WTC11 (cell line): Measurements from ENCODE around the gene PRR14L. TPM values are rescaled to one million over a fixed set of nuclear protein-coding genes. Genes with fewer than 3 reads are reported as not detected.

Source experiments
- ATAC-seq: fragments of 200-7000 bp; cut with Tn5 transposase; 2 replicates; pipeline ENCODE4 v1.10.0; 2021; ENCODE audit warnings: mild to moderate bottlenecking, moderate library complexity
- CTCF ChIA-PET: fragments of 300-600 bp; sonication (Branson Sonifier 250); formaldehyde crosslinking; loops from one replicate; lab custom pipeline; 2021; ENCODE audit warnings: antibody characterized with exemption; lab: Charles Lee
- POLR2A ChIA-PET: fragments of 350-600 bp; sonication (Branson Sonifier 250); formaldehyde crosslinking; loops from one replicate; lab custom pipeline; 2021; ENCODE audit warnings: antibody characterized with exemption; lab: Charles Lee
- DNase-seq: peaks from one replicate; pipeline ENCODE4 v3.0.0; 2021; ENCODE audit warnings: low spot score
- H3K27ac Mint-ChIP-seq: 2 replicates; pipeline ENCODE4 v1.8.0; 2021; ENCODE audit warnings: mixed read lengths
- H3K27me3 Mint-ChIP-seq: 2 replicates; pipeline ENCODE4 v1.8.0; 2021; ENCODE audit warnings: low read depth, mild to moderate bottlenecking, moderate library complexity, mixed read lengths
- H3K36me3 Mint-ChIP-seq: 2 replicates; pipeline ENCODE4 v1.8.0; 2021; ENCODE audit warnings: mixed read lengths
- H3K4me1 Mint-ChIP-seq: 2 replicates; pipeline ENCODE4 v1.8.0; 2022; ENCODE audit warnings: mixed read lengths
- H3K4me3 Mint-ChIP-seq: 2 replicates; pipeline ENCODE4 v1.8.0; 2021; ENCODE audit warnings: mild to moderate bottlenecking, moderate library complexity, mixed read lengths
- H3K9me3 Mint-ChIP-seq: 2 replicates; pipeline ENCODE4 v1.8.0; 2021; ENCODE audit warnings: mixed read lengths
- E2F5 ChIP-seq: sonication (generic); formaldehyde crosslinking; IDR thresholded peaks from 2 replicates; pipeline ENCODE4 v1.8.1; 2022; ENCODE audit warnings: mild to moderate bottlenecking, moderate library complexity, missing genetic modification reagents
- ESRRA ChIP-seq: sonication (generic); formaldehyde crosslinking; IDR thresholded peaks from 2 replicates; pipeline ENCODE4 v1.8.1; 2022; ENCODE audit warnings: mild to moderate bottlenecking, missing genetic modification reagents, borderline replicate concordance
- FOXK1 ChIP-seq: sonication (generic); formaldehyde crosslinking; IDR thresholded peaks from 2 replicates; pipeline ENCODE4 v1.8.0; 2022; ENCODE audit warnings: mild to moderate bottlenecking, moderate library complexity, missing genetic modification reagents
- GABPB1 ChIP-seq: sonication (generic); formaldehyde crosslinking; IDR thresholded peaks from 2 replicates; pipeline ENCODE4 v1.8.1; 2023; ENCODE audit warnings: mild to moderate bottlenecking, missing genetic modification reagents
- GRHL2 ChIP-seq: fragments of 250-450 bp; sonication (Bioruptor Pico); IDR thresholded peaks from 2 replicates; pipeline ENCODE4 v1.8.0; 2022; ENCODE audit warnings: mild to moderate bottlenecking, moderate library complexity; ENCODE audit not compliant: insufficient replicate concordance, severe bottlenecking
- HMGA2 ChIP-seq: fragments of 250-450 bp; sonication (Bioruptor Pico); IDR thresholded peaks from 2 replicates; pipeline ENCODE4 v1.4.0; 2021; ENCODE audit warnings: mild to moderate bottlenecking, moderate library complexity
- KAT7 ChIP-seq: sonication (generic); formaldehyde crosslinking; IDR thresholded peaks from 2 replicates; pipeline ENCODE4 v1.8.1; 2023; ENCODE audit warnings: missing genetic modification reagents, mild to moderate bottlenecking, borderline replicate concordance
- PRRX2 ChIP-seq: fragments of 250-450 bp; sonication (Bioruptor Pico); IDR thresholded peaks from 2 replicates; pipeline ENCODE4 v1.8.0; 2021; ENCODE audit warnings: mild to moderate bottlenecking
- SP1 ChIP-seq: sonication (generic); formaldehyde crosslinking; conservative IDR thresholded peaks from 2 replicates; pipeline ENCODE4 v1.8.1; 2022; ENCODE audit warnings: missing genetic modification reagents
- TCF7 ChIP-seq: sonication (generic); formaldehyde crosslinking; IDR thresholded peaks from 2 replicates; pipeline ENCODE4 v1.8.0; 2022; ENCODE audit warnings: mild to moderate bottlenecking, low read depth, missing genetic modification reagents, moderate library complexity
- TEAD1 ChIP-seq: sonication (generic); formaldehyde crosslinking; IDR thresholded peaks from 2 replicates; pipeline ENCODE4 v1.8.0; 2022; ENCODE audit warnings: mild to moderate bottlenecking, missing genetic modification reagents
- TP53 ChIP-seq: sonication (generic); formaldehyde crosslinking; IDR thresholded peaks from 2 replicates; pipeline ENCODE4 v1.8.1; 2023; ENCODE audit warnings: mild to moderate bottlenecking, missing genetic modification reagents
- ZNF121 ChIP-seq: sonication (generic); formaldehyde crosslinking; IDR thresholded peaks from 2 replicates; pipeline ENCODE4 v1.8.0; 2023; ENCODE audit warnings: missing genetic modification reagents
- ZNF138 ChIP-seq: sonication (generic); formaldehyde crosslinking; conservative IDR thresholded peaks from 2 replicates; pipeline ENCODE4 v1.8.1; 2022; ENCODE audit warnings: mild to moderate bottlenecking, moderate library complexity, missing genetic modification reagents
- ZNF317 ChIP-seq: sonication (generic); formaldehyde crosslinking; IDR thresholded peaks from 2 replicates; pipeline ENCODE4 v1.8.1; 2023; ENCODE audit warnings: low read depth, mild to moderate bottlenecking, moderate library complexity, missing genetic modification reagents, borderline replicate concordance
- ZNF396 ChIP-seq: fragments of 250-450 bp; sonication (Bioruptor Pico); IDR thresholded peaks from 2 replicates; pipeline ENCODE4 v1.8.0; 2021; ENCODE audit warnings: mild to moderate bottlenecking, moderate library complexity, borderline replicate concordance
- total RNA-seq: library from RNA; stranded (reverse); gene quantifications from 3 replicates; pipeline ENCODE4 v1.2.3, GENCODE V29; 2021
- TF ChIP-seq, protein P1 (sequence below): fragments of 250-450 bp; sonication (Bioruptor Pico); IDR thresholded peaks from 2 replicates; pipeline ENCODE4 v1.9.0; 2021; ENCODE audit warnings: mild to moderate bottlenecking, borderline replicate concordance
- TF ChIP-seq, protein P2 (sequence below): fragments of 250-450 bp; sonication (Bioruptor Pico); IDR thresholded peaks from 2 replicates; pipeline ENCODE4 v1.9.0; 2021; ENCODE audit warnings: mild to moderate bottlenecking
- TF ChIP-seq, protein P3 (sequence below): sonication (generic); formaldehyde crosslinking; IDR thresholded peaks from 2 replicates; pipeline ENCODE4 v1.8.0; 2022; ENCODE audit warnings: mild to moderate bottlenecking, missing genetic modification reagents
- TF ChIP-seq, protein P4 (sequence below): sonication (generic); formaldehyde crosslinking; IDR thresholded peaks from 2 replicates; pipeline ENCODE4 v1.8.0; 2023; ENCODE audit warnings: mild to moderate bottlenecking, missing genetic modification reagents

Gene PRR14L
- total RNA-seq, 1 experiment from 2014 or later, result 90.1 TPM

DNA sequence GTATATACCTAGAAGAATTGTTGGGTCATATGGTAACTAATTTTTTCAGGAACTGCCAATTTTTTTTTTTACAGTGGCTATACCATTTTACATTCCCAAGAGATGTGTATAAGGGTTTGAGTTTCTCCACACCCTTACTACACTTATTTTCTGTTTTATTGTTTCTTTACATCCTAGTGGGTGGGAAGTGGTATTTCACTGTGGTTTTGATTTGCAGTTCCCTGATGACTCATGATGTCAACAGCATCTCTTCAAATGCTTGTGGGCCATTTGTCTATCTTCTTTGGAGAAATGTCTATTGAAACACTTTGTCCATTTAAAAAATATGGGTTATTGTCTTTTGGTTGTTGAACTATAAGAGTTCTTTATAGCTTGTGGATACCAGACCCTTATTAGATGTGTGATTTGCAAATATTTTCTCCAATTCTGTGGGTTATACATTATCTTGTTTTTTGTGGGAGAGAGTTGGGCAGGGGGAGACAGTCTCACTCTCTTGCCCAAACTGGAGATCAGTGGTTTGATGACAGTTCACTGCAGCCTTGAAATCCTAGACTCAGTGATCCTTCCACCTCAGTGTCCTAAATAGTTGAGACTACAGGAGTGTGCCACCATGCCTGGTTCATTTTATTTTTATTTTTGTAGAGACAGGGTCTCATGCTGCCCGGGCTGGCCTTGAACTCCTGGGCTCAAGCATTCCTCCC lies 57.6 kb downstream of the PRR14L start:
- H3K4me1 Mint-ChIP-seq, result no peaks in the 10 kb centered on the region
- peaks cover 66% of the 10 kb centered on the region for H3K36me3 Mint-ChIP-seq
- H3K9me3 Mint-ChIP-seq, result no peaks in the 10 kb centered on the region
- H3K4me3 Mint-ChIP-seq, result no peak overlapping the region
- DNase-seq, result no peak
- H3K27ac Mint-ChIP-seq, result no peak overlapping the region
- ChIA-PET POLR2A (no interaction called here), CTCF (no interaction called here)
- no peaks in the 10 kb centered on the region for H3K27me3 Mint-ChIP-seq
- no peak for ATAC-seq
- TF ChIP-seq GABPB1 (CRISPR knock-in tag) (no peak), ZNF121 (CRISPR knock-in tag) (no peak), E2F5 (CRISPR knock-in tag) (no peak), TEAD1 (CRISPR knock-in tag) (no peak), PRRX2 (CRISPR knock-in tag) (no peak), ZNF317 (CRISPR knock-in tag) (no peak), ESRRA (no peak), ZNF138 (CRISPR knock-in tag) (no peak), HMGA2 (CRISPR knock-in tag) (no peak), KAT7 (CRISPR knock-in tag) (no peak), TP53 (CRISPR knock-in tag) (no peak), ZNF396 (CRISPR knock-in tag) (no peak), FOXK1 (no peak), SP1 (CRISPR knock-in tag) (no peak)
- TF ChIP-seq, protein P1, sequence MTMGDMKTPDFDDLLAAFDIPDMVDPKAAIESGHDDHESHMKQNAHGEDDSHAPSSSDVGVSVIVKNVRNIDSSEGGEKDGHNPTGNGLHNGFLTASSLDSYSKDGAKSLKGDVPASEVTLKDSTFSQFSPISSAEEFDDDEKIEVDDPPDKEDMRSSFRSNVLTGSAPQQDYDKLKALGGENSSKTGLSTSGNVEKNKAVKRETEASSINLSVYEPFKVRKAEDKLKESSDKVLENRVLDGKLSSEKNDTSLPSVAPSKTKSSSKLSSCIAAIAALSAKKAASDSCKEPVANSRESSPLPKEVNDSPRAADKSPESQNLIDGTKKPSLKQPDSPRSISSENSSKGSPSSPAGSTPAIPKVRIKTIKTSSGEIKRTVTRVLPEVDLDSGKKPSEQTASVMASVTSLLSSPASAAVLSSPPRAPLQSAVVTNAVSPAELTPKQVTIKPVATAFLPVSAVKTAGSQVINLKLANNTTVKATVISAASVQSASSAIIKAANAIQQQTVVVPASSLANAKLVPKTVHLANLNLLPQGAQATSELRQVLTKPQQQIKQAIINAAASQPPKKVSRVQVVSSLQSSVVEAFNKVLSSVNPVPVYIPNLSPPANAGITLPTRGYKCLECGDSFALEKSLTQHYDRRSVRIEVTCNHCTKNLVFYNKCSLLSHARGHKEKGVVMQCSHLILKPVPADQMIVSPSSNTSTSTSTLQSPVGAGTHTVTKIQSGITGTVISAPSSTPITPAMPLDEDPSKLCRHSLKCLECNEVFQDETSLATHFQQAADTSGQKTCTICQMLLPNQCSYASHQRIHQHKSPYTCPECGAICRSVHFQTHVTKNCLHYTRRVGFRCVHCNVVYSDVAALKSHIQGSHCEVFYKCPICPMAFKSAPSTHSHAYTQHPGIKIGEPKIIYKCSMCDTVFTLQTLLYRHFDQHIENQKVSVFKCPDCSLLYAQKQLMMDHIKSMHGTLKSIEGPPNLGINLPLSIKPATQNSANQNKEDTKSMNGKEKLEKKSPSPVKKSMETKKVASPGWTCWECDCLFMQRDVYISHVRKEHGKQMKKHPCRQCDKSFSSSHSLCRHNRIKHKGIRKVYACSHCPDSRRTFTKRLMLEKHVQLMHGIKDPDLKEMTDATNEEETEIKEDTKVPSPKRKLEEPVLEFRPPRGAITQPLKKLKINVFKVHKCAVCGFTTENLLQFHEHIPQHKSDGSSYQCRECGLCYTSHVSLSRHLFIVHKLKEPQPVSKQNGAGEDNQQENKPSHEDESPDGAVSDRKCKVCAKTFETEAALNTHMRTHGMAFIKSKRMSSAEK (CRISPR knock-in tag), result no peak
- TF ChIP-seq, protein P2, sequence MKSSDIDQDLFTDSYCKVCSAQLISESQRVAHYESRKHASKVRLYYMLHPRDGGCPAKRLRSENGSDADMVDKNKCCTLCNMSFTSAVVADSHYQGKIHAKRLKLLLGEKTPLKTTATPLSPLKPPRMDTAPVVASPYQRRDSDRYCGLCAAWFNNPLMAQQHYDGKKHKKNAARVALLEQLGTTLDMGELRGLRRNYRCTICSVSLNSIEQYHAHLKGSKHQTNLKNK (CRISPR knock-in tag), result no peak
- TF ChIP-seq, protein P3, sequence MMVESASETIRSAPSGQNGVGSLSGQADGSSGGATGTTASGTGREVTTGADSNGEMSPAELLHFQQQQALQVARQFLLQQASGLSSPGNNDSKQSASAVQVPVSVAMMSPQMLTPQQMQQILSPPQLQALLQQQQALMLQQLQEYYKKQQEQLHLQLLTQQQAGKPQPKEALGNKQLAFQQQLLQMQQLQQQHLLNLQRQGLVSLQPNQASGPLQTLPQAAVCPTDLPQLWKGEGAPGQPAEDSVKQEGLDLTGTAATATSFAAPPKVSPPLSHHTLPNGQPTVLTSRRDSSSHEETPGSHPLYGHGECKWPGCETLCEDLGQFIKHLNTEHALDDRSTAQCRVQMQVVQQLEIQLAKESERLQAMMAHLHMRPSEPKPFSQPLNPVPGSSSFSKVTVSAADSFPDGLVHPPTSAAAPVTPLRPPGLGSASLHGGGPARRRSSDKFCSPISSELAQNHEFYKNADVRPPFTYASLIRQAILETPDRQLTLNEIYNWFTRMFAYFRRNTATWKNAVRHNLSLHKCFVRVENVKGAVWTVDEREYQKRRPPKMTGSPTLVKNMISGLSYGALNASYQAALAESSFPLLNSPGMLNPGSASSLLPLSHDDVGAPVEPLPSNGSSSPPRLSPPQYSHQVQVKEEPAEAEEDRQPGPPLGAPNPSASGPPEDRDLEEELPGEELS (CRISPR knock-in tag), result no peak

GRCh38 chr22:31691408-31691807 lies 58.5 kb downstream of the PRR14L start:
- Mint-ChIP-seq H3K27me3 (no peaks in the 10 kb centered on the region), H3K4me1 (no peaks in the 10 kb centered on the region), H3K36me3 (peaks cover 65% of the 10 kb centered on the region), H3K27ac (no peak overlapping the region), H3K4me3 (no peak overlapping the region), H3K9me3 (no peaks in the 10 kb centered on the region)
- POLR2A ChIA-PET, result no interaction called here
- CTCF ChIA-PET, result interaction anchor here (1.6 kb wide), 1 partner anchor 279 kb away, joined by 5 read pairs; no protein-coding TSS in a partner anchor
- no peak for ATAC-seq
- DNase-seq, result no peak
- TF ChIP-seq, protein P4, sequence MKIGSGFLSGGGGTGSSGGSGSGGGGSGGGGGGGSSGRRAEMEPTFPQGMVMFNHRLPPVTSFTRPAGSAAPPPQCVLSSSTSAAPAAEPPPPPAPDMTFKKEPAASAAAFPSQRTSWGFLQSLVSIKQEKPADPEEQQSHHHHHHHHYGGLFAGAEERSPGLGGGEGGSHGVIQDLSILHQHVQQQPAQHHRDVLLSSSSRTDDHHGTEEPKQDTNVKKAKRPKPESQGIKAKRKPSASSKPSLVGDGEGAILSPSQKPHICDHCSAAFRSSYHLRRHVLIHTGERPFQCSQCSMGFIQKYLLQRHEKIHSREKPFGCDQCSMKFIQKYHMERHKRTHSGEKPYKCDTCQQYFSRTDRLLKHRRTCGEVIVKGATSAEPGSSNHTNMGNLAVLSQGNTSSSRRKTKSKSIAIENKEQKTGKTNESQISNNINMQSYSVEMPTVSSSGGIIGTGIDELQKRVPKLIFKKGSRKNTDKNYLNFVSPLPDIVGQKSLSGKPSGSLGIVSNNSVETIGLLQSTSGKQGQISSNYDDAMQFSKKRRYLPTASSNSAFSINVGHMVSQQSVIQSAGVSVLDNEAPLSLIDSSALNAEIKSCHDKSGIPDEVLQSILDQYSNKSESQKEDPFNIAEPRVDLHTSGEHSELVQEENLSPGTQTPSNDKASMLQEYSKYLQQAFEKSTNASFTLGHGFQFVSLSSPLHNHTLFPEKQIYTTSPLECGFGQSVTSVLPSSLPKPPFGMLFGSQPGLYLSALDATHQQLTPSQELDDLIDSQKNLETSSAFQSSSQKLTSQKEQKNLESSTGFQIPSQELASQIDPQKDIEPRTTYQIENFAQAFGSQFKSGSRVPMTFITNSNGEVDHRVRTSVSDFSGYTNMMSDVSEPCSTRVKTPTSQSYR (CRISPR knock-in tag), result no peak
- no peak for TF ChIP-seq ZNF396 (CRISPR knock-in tag)
- TF ChIP-seq GRHL2 (CRISPR knock-in tag), result no peak
- no peak for TF ChIP-seq TP53 (CRISPR knock-in tag)
- no peak for TF ChIP-seq TCF7 (CRISPR knock-in tag)
